NCI-H146 treated with DMSO at 0.1 percent for 48 hours (cell line): Measurements from ENCODE around the gene MIER2.
"Not testable (repeated sequence)": the region's sequence is repeated elsewhere in the genome, so short reads cannot be mapped to it uniquely, and the experiment has no call there.

Experiments used
- DNase-seq: peaks from one replicate; lab custom pipeline; 2025; ENCODE audit not compliant: unreplicated experiment; lab: John Stamatoyannopoulos, UW

Gene MIER2, protein sequence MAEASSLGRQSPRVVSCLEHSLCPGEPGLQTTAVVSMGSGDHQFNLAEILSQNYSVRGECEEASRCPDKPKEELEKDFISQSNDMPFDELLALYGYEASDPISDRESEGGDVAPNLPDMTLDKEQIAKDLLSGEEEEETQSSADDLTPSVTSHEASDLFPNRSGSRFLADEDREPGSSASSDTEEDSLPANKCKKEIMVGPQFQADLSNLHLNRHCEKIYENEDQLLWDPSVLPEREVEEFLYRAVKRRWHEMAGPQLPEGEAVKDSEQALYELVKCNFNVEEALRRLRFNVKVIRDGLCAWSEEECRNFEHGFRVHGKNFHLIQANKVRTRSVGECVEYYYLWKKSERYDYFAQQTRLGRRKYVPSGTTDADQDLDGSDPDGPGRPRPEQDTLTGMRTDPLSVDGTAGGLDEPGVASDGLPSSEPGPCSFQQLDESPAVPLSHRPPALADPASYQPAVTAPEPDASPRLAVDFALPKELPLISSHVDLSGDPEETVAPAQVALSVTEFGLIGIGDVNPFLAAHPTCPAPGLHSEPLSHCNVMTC

GRCh38 chr19:344625-345319 lies at the start of gene MIER2:
TSS of gene MIER2 (minus strand) at chr19:344796. CDS start at chr19:344782, 14 bp downstream.
- peak; percentile 16 for DNase-seq

DNA sequence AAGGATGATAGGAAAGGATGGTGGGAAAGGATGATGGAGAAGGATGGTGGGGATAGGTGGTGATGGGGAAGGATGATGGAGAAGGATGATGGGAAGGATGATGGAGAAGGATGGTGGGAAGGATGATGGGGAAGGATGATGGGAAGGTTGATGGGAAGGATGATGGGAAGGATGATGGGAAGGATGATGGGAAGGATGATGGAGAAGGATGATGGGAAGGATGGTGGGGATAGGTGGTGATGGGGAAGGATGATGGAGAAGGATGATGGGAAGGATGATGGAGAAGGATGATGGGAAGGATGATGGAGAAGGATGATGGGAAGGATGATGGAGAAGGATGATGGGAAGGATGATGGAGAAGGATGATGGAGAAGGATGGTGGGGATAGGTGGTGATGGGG lies 49.0 kb upstream of the MIER2 start:
- not testable (repeated sequence) for DNase-seq

- no peak for DNase-seq
Measured at GRCh38 chr19:392375-392970, 47.9 kb upstream of the MIER2 start.

DNA sequence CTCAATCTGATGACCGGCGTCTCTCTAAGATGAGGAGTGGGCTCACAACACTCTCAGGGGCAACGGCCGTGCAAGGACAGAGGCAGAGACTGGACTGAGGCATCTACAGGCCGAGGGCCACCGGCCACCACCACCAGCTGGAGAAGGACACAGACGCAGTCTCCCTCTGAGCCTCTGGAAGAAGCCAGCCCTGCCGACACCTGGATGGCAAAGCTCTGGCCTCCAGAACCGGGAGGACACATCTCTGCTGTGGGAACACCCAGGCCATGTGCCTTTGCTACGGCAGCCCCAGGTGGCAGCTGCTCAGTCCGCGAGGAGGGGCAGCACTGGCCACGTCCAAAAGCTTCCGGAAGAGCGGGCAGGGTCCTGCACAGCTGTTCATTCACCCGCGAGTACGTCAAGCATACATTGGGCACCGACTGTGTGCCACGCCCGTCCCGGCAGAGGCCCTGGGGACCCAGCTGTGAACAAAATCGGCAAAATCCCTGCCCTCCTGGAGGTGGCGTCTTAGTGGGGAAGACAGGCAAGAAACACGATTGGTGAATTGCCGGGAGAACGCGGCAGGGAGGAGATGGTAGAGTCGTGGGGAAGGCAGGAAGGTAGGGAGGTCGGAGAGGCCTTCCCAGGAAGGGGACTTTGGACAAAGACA lies 47.3 kb upstream of the MIER2 start:
- DNase-seq, result no peak

GRCh38 chr19:391207-391557 lies 46.6 kb upstream of the MIER2 start:
- no peak for DNase-seq

DNA sequence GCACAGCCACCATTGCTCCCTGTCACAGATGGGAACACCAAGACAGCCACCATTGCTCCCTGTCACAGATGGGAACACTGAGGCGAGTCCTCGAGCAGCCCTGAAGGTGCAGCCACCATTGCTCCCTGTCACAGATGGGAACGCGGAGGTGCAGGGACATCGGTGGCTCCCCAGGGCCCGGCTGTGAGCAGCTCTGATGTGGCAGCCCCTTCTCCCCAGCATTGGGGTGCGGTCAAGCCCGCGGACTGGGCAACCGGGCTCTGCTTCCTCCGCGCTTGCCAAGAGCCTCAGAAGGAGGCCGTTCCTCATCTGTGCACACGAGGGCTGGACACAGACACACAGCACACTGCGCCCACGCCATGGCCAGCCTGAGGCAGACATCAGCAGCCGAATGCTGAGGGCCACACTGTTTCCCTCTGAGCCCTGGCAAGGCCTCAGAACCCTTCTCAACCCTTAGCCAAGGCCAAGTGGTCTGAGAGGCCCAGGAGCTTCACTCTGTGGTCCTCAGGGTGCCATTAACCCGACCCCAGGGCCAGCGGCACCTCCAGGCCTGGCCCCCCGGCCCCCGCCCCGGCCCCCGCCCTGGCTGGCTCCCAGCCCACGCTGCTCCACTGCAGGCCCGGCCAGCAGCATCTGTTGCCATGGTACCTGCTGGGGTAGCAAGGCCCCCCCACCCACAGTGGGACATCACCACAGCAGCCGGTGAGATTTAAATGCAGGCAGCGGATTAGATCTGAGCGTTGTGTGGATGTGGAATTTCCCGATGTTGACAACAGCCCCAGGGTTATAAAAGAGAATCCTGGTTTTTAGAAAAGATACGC lies 46.0 kb upstream of the MIER2 start:
- DNase-seq, result no peak

- DNase-seq, result no peak
Measured at GRCh38 chr19:389935-390289, 45.3 kb upstream of the MIER2 start.

DNA sequence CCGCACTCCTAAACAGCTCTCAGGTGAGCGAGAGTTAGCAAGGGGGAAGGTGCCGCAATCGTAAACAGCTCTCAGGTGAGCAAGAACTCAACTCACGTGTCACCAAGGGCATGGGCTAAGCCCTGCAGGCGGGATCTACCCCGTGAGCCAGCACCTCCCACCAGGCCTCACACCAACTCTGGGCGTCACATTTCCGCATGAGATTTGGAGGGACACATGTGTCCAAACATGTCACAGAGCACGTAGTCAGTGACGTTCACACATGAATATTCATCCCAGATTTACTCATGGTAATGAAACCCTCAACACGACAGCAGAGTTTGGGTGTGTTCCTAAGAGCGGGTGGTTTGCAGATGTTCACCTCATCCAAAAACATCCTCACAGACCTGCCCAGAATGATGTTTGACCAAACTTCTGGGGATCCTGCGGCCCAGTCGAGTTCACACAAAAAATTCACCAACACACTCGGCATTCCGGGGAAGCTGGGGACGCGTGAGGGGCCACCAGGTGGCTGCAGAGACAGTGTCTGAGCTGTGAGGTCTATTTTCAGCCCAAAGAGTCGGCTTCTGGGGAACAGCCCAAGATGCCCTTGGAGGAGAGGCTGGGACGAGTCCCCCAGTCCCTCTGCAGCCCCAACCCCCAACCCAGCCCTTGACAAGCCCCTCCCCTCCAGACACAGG lies 44.8 kb upstream of the MIER2 start:
- DNase-seq, result no peak

DNA sequence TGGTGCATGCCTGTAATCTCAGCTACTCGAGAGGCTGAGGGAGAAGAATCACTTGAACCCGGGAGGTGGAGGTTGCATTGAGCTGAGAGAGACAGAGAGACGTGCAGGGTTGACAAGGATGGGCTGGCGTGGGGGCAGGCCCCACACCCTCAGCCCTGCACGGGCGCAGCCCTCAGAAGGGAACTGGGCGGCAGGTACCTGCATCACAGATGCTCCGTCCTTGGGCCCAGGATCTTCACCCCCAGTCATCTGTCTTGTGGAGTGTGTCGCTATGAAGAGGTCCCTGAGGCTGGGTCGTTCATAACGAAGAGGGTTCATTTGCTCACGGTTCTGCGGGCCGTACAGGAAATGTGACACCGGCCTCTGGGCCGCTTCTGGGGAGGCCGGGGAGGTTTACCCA lies 44.1 kb upstream of the MIER2 start:
- no peak for DNase-seq

- DNase-seq, result no peak
Measured at GRCh38 chr19:387777-388176, 43.2 kb upstream of the MIER2 start.

DNA sequence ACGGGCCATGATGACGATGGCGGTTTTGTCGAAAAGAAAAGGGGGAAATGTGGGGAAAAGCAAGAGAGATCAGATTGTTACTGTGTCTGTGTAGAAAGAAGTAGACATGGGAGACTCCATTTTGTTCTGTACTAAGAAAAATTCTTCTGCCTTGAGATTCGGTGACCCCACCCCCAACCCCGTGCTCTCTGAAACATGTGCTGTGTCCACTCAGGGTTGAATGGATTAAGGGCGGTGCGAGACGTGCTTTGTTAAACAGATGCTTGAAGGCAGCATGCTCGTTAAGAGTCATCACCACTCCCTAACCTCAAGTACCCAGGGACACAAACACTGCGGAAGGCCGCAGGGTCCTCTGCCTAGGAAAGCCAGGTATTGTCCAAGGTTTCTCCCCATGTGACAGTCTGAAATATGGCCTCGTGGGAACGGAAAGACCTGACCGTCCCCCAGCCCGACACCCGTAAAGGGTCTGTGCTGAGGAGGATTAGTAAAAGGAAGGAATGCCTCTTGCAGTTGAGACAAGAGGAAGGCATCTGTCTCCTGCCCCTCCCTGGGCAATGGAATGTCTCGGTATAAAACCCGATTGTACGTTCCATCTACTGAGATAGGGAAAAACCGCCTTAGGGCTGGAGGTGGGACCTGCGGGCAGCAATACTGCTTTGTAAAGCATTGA lies 42.2 kb upstream of the MIER2 start:
- DNase-seq, result not testable (repeated sequence)

- DNase-seq, result not testable (repeated sequence)
Measured at GRCh38 chr19:386189-386588, 41.6 kb upstream of the MIER2 start.

DNA sequence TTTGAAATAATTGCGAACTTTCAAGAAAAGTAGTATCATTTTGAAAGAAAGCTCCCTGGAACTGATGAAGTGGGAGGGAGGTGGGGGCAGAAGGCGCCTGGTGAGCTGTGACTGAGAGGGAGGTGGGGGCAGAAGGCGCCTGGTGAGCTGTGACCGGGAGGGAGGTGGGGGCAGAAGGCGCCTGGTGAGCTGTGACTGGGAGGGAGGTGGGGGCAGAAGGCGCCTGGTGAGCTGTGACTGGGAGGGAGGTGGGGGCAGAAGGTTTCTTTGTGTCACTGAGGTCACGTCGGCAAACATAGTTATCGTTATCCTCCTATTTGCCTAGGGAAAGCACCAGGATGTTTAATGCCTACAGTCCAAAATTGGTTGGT lies 40.2 kb upstream of the MIER2 start:
- DNase-seq, result no peak

DNA sequence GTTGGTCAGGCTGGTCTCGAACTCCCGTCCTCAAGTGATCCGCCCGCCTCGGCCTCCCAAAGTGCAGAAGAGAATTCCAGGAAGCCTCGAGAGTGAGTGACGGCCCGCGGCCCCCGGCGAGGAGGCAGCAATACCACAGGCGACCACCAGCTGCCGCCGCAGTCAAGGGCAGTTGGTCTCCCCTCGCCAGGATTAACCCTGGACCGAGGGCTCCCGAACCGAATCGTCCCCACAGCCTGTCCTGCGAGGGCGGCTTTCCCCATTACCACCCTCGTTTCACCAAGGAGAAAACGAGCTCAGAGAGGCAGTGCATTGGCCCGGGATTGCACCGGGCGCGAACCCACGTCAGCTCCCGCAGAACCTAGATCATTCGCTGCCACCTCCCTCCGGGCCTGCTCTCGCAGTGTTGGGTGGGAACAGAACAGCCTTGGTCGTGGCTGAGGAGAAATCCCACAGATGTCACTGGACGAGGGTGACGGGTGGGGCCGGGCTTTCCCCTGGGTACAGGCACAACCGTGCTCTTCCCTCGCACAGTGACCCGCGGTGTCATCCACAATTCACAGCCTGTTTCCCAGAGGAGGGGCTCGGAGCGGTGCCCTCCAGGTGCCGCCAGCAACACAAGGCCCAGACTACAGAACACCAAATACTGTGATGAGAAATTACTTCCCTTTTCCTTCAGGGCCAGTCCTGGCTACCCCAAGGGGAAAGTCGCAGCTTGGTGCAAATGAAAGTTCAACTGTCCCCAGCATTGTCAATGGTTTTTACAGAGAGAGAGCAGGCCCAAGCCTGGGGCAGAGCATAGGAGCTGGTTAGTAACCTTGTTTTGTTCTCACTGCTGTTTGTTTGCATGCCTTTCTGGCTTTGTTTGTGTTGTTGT lies 39.6 kb upstream of the MIER2 start:
- DNase-seq, result no peak

GRCh38 chr19:383040-383439 lies 38.4 kb upstream of the MIER2 start:
- DNase-seq, result no peak

GRCh38 chr19:382578-382977 lies 38.0 kb upstream of the MIER2 start:
- not testable (repeated sequence) for DNase-seq

- DNase-seq, result not testable (repeated sequence)
Measured at GRCh38 chr19:381901-382300, 37.3 kb upstream of the MIER2 start.

DNA sequence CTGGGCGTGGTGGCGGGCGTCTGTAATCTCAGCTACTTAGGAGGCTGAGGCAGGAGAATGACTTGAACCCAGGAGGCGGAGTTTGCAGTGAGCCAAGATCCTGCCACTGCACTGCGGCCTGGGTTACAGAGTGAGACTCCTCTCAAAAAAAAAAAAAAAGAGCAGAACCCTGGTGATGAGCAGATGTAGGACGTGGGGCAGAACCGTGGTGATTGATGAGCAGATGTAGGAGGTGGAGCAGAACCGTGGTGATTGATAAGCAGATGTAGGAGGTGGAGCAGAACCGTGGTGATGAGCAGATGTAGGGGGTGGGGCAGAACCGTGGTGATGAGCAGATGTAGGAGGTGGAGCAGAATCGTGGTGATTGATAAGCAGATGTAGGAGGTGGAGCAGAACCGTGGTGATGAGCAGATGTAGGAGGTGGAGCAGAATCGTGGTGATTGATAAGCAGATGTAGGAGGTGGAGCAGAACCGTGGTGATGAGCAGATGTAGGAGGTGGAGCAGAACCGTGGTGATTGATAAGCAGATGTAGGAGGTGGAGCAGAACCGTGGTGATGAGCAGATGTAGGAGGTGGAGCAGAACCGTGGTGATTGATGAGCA lies 36.1 kb upstream of the MIER2 start:
- DNase-seq, result not testable (repeated sequence)
